Gastrocnemius medialis (tissue), 4 donors: Measurements from ENCODE around the gene CLPTM1L. TPM values are rescaled to one million over a fixed set of nuclear protein-coding genes. Genes with fewer than 3 reads are reported as not detected.
"Not testable (repeated sequence)": the region's sequence is repeated elsewhere in the genome, so short reads cannot be mapped to it uniquely, and the experiment has no call there.

Experiments used
- ATAC-seq, 2 donors: fragments of 150-250 bp; one replicate each; pipeline ENCODE4 v1.9.1; 2016
- DNase-seq, 2 donors: peaks; one replicate each; pipeline ENCODE4 v3.0.0-alpha.2; 2019
- H3K27ac ChIP-seq, 4 donors: fragments of 200-600 bp; sonication (generic); 1 replicate in 1 of 4; 2 replicates in 3 of 4; pipeline ENCODE4 v1.5.1; 2016 to 2018; ENCODE audit warnings: mild to moderate bottlenecking in 2 of 4, moderate library complexity in 1 of 4
- H3K27me3 ChIP-seq, 3 donors: fragments of 200-600 bp; sonication (generic) in 2 of 3; 1 replicate in 1 of 3; 2 replicates in 2 of 3; pipeline versions ENCODE4 v1.5.1 to v1.6.0; 2016 to 2019; ENCODE audit warnings: mild to moderate bottlenecking in 1 of 3, moderate library complexity in 1 of 3
- H3K36me3 ChIP-seq, 2 donors: fragments of 200-600 bp; sonication (generic) in 1 of 2; one replicate each; pipeline ENCODE4 v1.5.1; 2017 to 2018
- H3K4me1 ChIP-seq, 2 donors: fragments of 200-600 bp; sonication (generic) in 1 of 2; one replicate each; pipeline ENCODE4 v1.5.1; 2016 to 2017; ENCODE audit warnings: mild to moderate bottlenecking in 2 of 2
- H3K4me3 ChIP-seq, 4 donors: fragments of 200-600 bp; sonication (generic) in 3 of 4; 1 replicate in 1 of 4; 2 replicates in 3 of 4; pipeline ENCODE4 v1.5.1; 2016 to 2019; ENCODE audit warnings: mild to moderate bottlenecking in 2 of 4
- H3K9me3 ChIP-seq, 3 donors: fragments of 200-600 bp; sonication (generic) in 2 of 3; 1 replicate in 1 of 3; 2 replicates in 2 of 3; pipeline ENCODE4 v1.5.1; 2016 to 2019
- CTCF ChIP-seq, 5 experiments: fragments of 450-650 bp in 3 of 5; fragments of 200-600 bp in 2 of 5; sonication (generic) in 2 of 5; IDR thresholded peaks in 4 of 5; conservative IDR thresholded peaks in 1 of 5; 1 replicate in 4 of 5; 2 replicates in 1 of 5; pipeline ENCODE4 v1.5.1; 2016 to 2019; ENCODE audit warnings: antibody characterized with exemption in 5 of 5, mild to moderate bottlenecking in 3 of 5, moderate library complexity in 3 of 5
- POLR2A ChIP-seq, 2 donors: fragments of 450-650 bp; IDR thresholded peaks; one replicate each; pipeline ENCODE4 v1.6.1; 2017; ENCODE audit warnings: antibody characterized with exemption in 2 of 2, mild to moderate bottlenecking in 2 of 2, moderate library complexity in 2 of 2
- in situ Hi-C, 4 donors: fragments of 200-750 bp; cut with MboI; loops; one replicate each; pipeline versions ENCODE4 v1.15.0 to v1.8.0; 2017; ENCODE audit warnings: low sequenced_read_pairs in 4 of 4
- intact Hi-C: fragments of 100-400 bp; cut with DNase I; formaldehyde crosslinking; loops from one replicate; pipeline ENCODE4 v1.15.1; 2023; ENCODE audit warnings: low total_unique reads
- total RNA-seq, 4 donors: library from RNA; depleted of rRNA; stranded (reverse); fragments of >200 nt; gene quantifications; one replicate each; pipeline versions ENCODE4 v1.1.0 to v1.2.3, GENCODE V29; 2016

Gene CLPTM1L
- total RNA-seq, 4 donors from 2014 or later = 29.4 to 41.0 (median 36.8) TPM

GRCh38 chr5:1278216-1278615 lies 66.7 kb downstream of the CLPTM1L start:
- Histone ChIP-seq H3K36me3 (no peaks in the 10 kb centered on the region), H3K4me3 (no peak overlapping the region), H3K4me1 (no peaks in the 10 kb centered on the region), H3K27ac (no peak overlapping the region), H3K27me3 (no peaks in the 10 kb centered on the region), H3K9me3 (no peaks in the 10 kb centered on the region)
- ATAC-seq (no peak), DNase-seq (no peak)
- intact Hi-C loops (no loop called here), in situ Hi-C loops (no loop called here)
- no peak for TF ChIP-seq CTCF (IDR thresholded peaks at IDR 0.05 in 4 of 5, conservative IDR thresholded peaks at IDR 0.05 in 1 of 5)
- no peak for TF ChIP-seq POLR2A (IDR thresholded peaks at IDR 0.05)

GRCh38 chr5:1277781-1278180 lies 67.1 kb downstream of the CLPTM1L start:
- no peak overlapping the region for H3K4me3 ChIP-seq
- no peak for DNase-seq
- intact Hi-C loops = no loop called here
- H3K9me3 ChIP-seq = no peaks in the 10 kb centered on the region
- no peaks in the 10 kb centered on the region for H3K27me3 ChIP-seq
- TF ChIP-seq CTCF (IDR thresholded peaks at IDR 0.05 in 4 of 5, conservative IDR thresholded peaks at IDR 0.05 in 1 of 5) (no peak), POLR2A (IDR thresholded peaks at IDR 0.05) (no peak)
- no peak overlapping the region for H3K27ac ChIP-seq
- in situ Hi-C loops = no loop called here
- H3K4me1 ChIP-seq = no peaks in the 10 kb centered on the region
- no peak for ATAC-seq
- H3K36me3 ChIP-seq = no peaks in the 10 kb centered on the region

GRCh38 chr5:1277331-1277730 lies 67.6 kb downstream of the CLPTM1L start:
- Histone ChIP-seq H3K36me3 (no peaks in the 10 kb centered on the region), H3K4me3 (no peak overlapping the region), H3K4me1 (no peaks in the 10 kb centered on the region), H3K27ac (no peak overlapping the region), H3K9me3 (no peaks in the 10 kb centered on the region), H3K27me3 (no peaks in the 10 kb centered on the region)
- DNase-seq (no peak), ATAC-seq (no peak)
- intact Hi-C loops (no loop called here), in situ Hi-C loops (no loop called here)
- TF ChIP-seq POLR2A (IDR thresholded peaks at IDR 0.05) (no peak), CTCF (IDR thresholded peaks at IDR 0.05 in 4 of 5, conservative IDR thresholded peaks at IDR 0.05 in 1 of 5) (no peak)

GRCh38 chr5:1276930-1277329 lies 68.0 kb downstream of the CLPTM1L start:
- no peaks in the 10 kb centered on the region for H3K4me1 ChIP-seq
- DNase-seq (no peak), ATAC-seq (no peak)
- TF ChIP-seq POLR2A (IDR thresholded peaks at IDR 0.05) = no peak
- H3K27ac ChIP-seq = no peak overlapping the region
- no peaks in the 10 kb centered on the region for H3K9me3 ChIP-seq
- H3K36me3 ChIP-seq = no peaks in the 10 kb centered on the region
- intact Hi-C loops (no loop called here), in situ Hi-C loops (no loop called here)
- no peak overlapping the region for H3K4me3 ChIP-seq
- no peaks in the 10 kb centered on the region for H3K27me3 ChIP-seq

GRCh38 chr5:1275397-1276391 lies 69.2 kb downstream of the CLPTM1L start:
- H3K36me3 ChIP-seq, ATAC-seq, H3K27ac ChIP-seq, in situ Hi-C loops, H3K4me3 ChIP-seq, H3K9me3 ChIP-seq, H3K27me3 ChIP-seq, DNase-seq, H3K4me1 ChIP-seq, intact Hi-C loops: not testable (repeated sequence)
